ENCODE results near the gene POTEB3.
"Not testable (repeated sequence)": the region's sequence is repeated elsewhere in the genome, so short reads cannot be mapped to it uniquely, and the experiment has no call there.

The POTEB3 gene

GRCh38 chr15:21383866-21384485, 56.3 kb downstream of the POTEB3 start:
- not testable (repeated sequence) for H3K9me3 ChIP-seq (ENCODE audit: control insufficient read depth, low read length); H3K36me3 ChIP-seq (ENCODE audit: control insufficient read depth, insufficient read depth, low read length); H3K27ac ChIP-seq (ENCODE audit: low read depth, low read length, severe bottlenecking); H3K4me3 ChIP-seq (ENCODE audit: extremely low read depth, insufficient read depth, low read length, poor library complexity, severe bottlenecking); H3K4me1 ChIP-seq (ENCODE audit: control insufficient read depth, insufficient read depth, low read length, poor library complexity, severe bottlenecking)
- WGBS, 2 experiments (ENCODE audit: insufficient coverage in 2 of 2): no CpG with 5 or more reads among the region's 24 CpGs

DNA sequence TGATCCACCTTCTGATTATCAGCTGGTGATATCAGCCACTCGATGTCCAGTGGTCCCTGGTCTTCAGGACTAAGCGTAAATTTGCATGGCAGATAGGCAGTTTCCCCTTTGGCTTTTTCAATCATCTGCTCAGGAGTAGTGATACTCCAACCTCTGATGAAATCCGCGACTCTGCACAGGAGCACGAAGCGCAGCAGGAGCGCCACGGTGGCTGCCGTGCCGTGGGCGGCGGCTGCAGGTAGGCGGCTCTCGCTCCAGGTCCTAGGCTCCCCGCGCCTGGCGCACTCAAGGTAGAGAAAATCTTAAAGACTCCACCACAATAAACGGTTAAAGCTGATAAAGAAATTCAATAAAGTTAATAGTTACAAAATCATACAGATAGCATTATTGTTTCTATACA, 66.6 kb downstream of the POTEB3 start:
- not testable (repeated sequence) for H3K36me3 ChIP-seq (ENCODE audit: control insufficient read depth, insufficient read depth, low read length); H3K27ac ChIP-seq (ENCODE audit: low read depth, low read length, severe bottlenecking); H3K4me1 ChIP-seq (ENCODE audit: control insufficient read depth, insufficient read depth, low read length, poor library complexity, severe bottlenecking); H3K9me3 ChIP-seq (ENCODE audit: control insufficient read depth, low read length); H3K4me3 ChIP-seq (ENCODE audit: extremely low read depth, insufficient read depth, low read length, poor library complexity, severe bottlenecking)
- no CpG with 5 or more reads among the region's 18 CpGs for WGBS, 2 experiments (ENCODE audit: insufficient coverage in 2 of 2)

DNA sequence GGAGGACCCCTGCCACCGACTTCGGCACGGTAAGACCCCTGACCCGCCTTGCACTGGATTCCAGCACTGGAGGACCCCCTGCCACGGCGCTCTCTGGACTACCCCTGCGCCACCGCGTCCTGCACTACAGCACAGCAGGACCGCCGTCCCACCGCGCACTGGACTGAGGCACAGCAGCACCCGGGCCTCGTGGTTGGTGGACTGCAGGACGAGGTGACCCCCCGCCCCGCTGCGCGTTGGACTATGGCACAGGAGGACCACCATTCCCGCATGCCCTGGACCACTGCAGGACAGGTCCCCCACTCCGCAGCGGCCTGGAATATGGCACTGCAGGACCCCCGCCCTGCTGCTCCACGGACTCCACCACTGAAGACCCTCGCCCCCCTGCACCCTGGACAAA, 71.1 kb downstream of the POTEB3 start:
- WGBS, 2 experiments (ENCODE audit: insufficient coverage in 2 of 2): no CpG with 5 or more reads among the region's 26 CpGs
- H3K4me1 ChIP-seq (ENCODE audit: control insufficient read depth, insufficient read depth, low read length, poor library complexity, severe bottlenecking); H3K36me3 ChIP-seq (ENCODE audit: control insufficient read depth, insufficient read depth, low read length): not testable (repeated sequence)

DNA sequence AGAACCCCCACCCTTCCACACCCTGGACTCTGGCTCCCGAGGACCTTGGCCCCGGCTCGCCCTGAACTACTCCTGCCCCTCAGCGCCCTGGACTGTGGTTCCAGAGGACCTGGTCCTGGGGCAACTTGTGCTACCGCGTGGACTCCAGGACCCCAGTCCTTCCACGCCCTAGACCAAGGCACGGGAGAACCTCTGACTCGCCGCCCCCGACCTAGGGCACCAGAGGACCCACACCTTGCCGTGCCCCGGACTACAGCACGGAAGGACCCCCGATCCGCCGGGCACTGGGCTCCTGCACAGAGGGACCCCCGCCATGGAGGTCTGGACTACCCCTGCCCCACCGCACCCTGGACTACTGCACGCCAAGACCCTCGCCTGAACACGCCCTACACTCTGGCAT, 71.7 kb downstream of the POTEB3 start:
- WGBS, 2 experiments (ENCODE audit: insufficient coverage in 2 of 2): 100% methylated on average over 2 of the region's 22 CpGs; no CpG with 5 or more reads in 1 of the 2 experiments
- not testable (repeated sequence) for H3K9me3 ChIP-seq (ENCODE audit: control insufficient read depth, low read length); H3K27ac ChIP-seq (ENCODE audit: low read depth, low read length, severe bottlenecking); H3K4me3 ChIP-seq (ENCODE audit: extremely low read depth, insufficient read depth, low read length, poor library complexity, severe bottlenecking); H3K36me3 ChIP-seq (ENCODE audit: control insufficient read depth, insufficient read depth, low read length); H3K4me1 ChIP-seq (ENCODE audit: control insufficient read depth, insufficient read depth, low read length, poor library complexity, severe bottlenecking)

More for the DNA sequence above, 71.1 kb downstream of the POTEB3 start:
- not testable (repeated sequence) for H3K27ac ChIP-seq (ENCODE audit: low read depth, low read length, severe bottlenecking); H3K4me3 ChIP-seq (ENCODE audit: extremely low read depth, insufficient read depth, low read length, poor library complexity, severe bottlenecking); H3K9me3 ChIP-seq (ENCODE audit: control insufficient read depth, low read length)

Data from mesodermal cell (in vitro differentiated cells).